Body of pancreas (tissue), 4 donors: ENCODE results near the gene AFDN. TPM values are rescaled to one million over a fixed set of nuclear protein-coding genes. Genes with fewer than 3 reads are reported as not detected.
A peak's percentile ranks its signal among the peaks of the same experiment; 100 is the strongest.

ENCODE experiments used
- ATAC-seq: fragments of 150-250 bp; one replicate; pipeline ENCODE4 v1.9.1; 2016
- DNase-seq, 4 donors: peaks; one replicate each; pipeline ENCODE4 v3.0.0-alpha.2; 2019
- H3K27ac ChIP-seq, 4 donors: fragments of 200-600 bp; sonication (generic); 1 replicate in 3 of 4; 2 replicates in 1 of 4; pipeline versions ENCODE4 v1.5.1 to v1.6.1; 2016 to 2019; ENCODE audit warnings: mild to moderate bottlenecking in 1 of 4, mixed read lengths in 1 of 4, moderate library complexity in 1 of 4
- H3K27me3 ChIP-seq, 2 donors: fragments of 200-600 bp; sonication (generic); one replicate each; pipeline ENCODE4 v1.6.0; 2016; ENCODE audit warnings: mild to moderate bottlenecking in 1 of 2
- H3K36me3 ChIP-seq, 2 donors: fragments of 200-600 bp; sonication (generic); replicated peaks in 1 of 2; 2 replicates each; pipeline ENCODE4 v1.5.1; 2016; ENCODE audit warnings: low read depth in 2 of 2; ENCODE audit not compliant: insufficient read depth in 1 of 2
- H3K4me1 ChIP-seq: fragments of 200-600 bp; sonication (generic); one replicate; pipeline ENCODE4 v1.6.0; 2016
- H3K4me3 ChIP-seq, 2 donors: fragments of 200-600 bp; sonication (generic); 1 replicate in 1 of 2; 2 replicates in 1 of 2; pipeline ENCODE4 v1.5.1; 2016 to 2019
- H3K9me3 ChIP-seq, 3 donors: fragments of 200-600 bp; sonication (generic); 1 replicate in 2 of 3; 2 replicates in 1 of 3; pipeline ENCODE4 v1.5.1; 2016
- CTCF ChIP-seq, 7 experiments: fragments of 450-650 bp in 4 of 7; fragments of 200-600 bp in 3 of 7; sonication (generic) in 3 of 7; IDR thresholded peaks; one replicate each; pipeline ENCODE4 v1.5.1; 2016 to 2019; ENCODE audit warnings: antibody characterized with exemption in 7 of 7
- POLR2A ChIP-seq, 3 donors: fragments of 450-650 bp; IDR thresholded peaks; one replicate each; pipeline ENCODE4 v1.6.1; 2016; ENCODE audit warnings: antibody characterized with exemption in 3 of 3, mild to moderate bottlenecking in 2 of 3
- WGBS, 2 donors: methylation state at CpG; one replicate each; pipeline ENCODE4 v1.1.5; 2017; 5-methylcytosine and 5-hydroxymethylcytosine counted together
- intact Hi-C: fragments of 100-400 bp; cut with DNase I; formaldehyde crosslinking; loops from one replicate; pipeline ENCODE4 v1.15.1; 2023
- total RNA-seq, 2 donors: library from RNA; depleted of rRNA; stranded (reverse); fragments of >200 nt; gene quantifications; one replicate each; pipeline ENCODE4 v1.1.0, GENCODE V29; 2016

AFDN gene
- total RNA-seq, 2 donors from 2014 or later = 160 to 195 TPM

DNA sequence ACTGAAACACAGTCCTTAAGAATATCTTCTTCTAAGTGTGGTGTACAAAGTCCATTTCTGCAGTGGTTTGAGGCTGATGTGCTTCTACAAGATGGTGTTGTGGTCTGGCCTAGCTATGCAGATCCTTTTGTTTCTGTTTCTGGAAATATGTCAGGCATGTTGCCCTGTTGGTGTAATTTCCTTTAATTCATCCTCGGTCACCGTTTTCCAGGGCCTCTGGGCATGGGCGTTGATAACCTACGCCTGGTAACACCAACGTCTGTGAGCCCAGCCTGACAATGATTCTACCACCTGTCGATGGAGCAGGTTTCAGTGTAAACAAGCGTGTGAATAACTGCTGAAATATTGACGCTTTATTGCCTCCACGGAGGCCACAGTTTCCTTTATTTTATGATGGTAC lies 33.3 kb upstream of the AFDN start:
- H3K4me1 ChIP-seq = peaks cover 33% of the 10 kb centered on the region
- intact Hi-C loops = no loop called here
- H3K27ac ChIP-seq = peak overlapping the region in 1 of 4 donors; percentile 75
- no peak for TF ChIP-seq POLR2A (IDR thresholded peaks at IDR 0.05)
- TF ChIP-seq CTCF (IDR thresholded peaks at IDR 0.05) = no peak
- WGBS, 2 donors = 52 to 61% methylated on average over 9 of the region's 9 CpGs
- no peak overlapping the region for H3K4me3 ChIP-seq
- H3K36me3 ChIP-seq = no peaks in the 10 kb centered on the region
- ATAC-seq = no peak
- no peaks in the 10 kb centered on the region for H3K9me3 ChIP-seq
- H3K27me3 ChIP-seq = no peaks in the 10 kb centered on the region
- DNase-seq = no peak

DNA sequence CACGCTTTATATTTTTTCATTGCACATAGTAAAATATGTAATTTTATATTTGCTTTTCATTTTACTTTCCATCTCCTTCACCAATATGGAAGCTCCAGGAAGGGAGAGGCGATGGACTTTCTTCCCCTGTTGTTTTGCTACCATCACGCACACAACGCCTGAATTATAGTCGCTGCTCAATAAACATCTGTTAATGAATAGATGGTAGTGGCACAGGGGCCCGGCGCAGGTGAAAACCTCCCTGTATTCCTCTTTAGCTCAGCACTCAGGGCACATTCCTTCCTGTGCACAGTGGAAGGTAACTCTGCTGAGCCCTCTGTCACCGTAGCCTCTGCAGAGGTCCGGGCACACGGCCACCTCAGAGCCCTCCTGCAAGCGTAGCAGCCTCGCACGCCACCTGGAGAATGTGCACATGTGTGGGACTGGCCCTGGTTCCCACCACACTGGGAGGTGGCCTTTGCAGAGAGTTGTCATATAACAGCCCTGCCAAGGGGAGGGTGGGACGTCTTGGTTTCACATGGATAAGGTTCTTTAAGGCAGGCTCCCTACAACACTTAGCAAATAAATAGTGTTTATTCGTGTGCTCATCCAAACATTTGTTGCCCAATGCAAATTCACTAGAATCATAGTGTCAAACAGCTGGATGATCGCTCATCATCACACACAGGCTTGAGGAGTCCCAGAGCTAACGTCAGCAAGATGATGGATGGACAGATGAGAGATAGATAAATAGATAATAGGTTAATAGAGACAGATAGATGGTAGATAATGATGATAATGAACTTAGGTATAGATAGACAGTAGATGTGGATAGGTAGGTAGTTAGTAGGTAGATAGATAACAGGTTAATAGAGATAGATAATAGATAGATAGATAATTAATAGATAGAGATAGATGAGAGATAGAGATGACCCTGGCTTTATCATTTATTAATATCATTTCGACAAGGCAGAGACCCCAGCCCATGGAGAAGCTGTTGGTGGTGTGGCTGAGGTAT lies 32.3 kb upstream of the AFDN start:
- intact Hi-C loops = no loop called here
- no peaks in the 10 kb centered on the region for H3K27me3 ChIP-seq
- no peak overlapping the region for H3K4me3 ChIP-seq
- TF ChIP-seq CTCF (IDR thresholded peaks at IDR 0.05) = peak in 4 of 7 experiments; percentile 15 to 54 (median 24)
- TF ChIP-seq POLR2A (IDR thresholded peaks at IDR 0.05) = peak in 2 of 3 donors; percentile 13 to 14
- WGBS, 2 donors = 52 to 55% methylated on average over 13 to 18 of the region's 18 CpGs
- peaks cover 31% of the 10 kb centered on the region for H3K4me1 ChIP-seq
- H3K27ac ChIP-seq = no peak overlapping the region
- H3K36me3 ChIP-seq = no peaks in the 10 kb centered on the region
- H3K9me3 ChIP-seq = no peaks in the 10 kb centered on the region
- DNase-seq = peak; percentile 55 to 86 (median 74)
- peak; percentile 63 for ATAC-seq

GRCh38 chr6:167795321-167795811 lies 31.3 kb upstream of the AFDN start:
- no peak for ATAC-seq
- peaks cover 29% of the 10 kb centered on the region for H3K4me1 ChIP-seq
- H3K4me3 ChIP-seq = no peak overlapping the region
- peak overlapping the region in 1 of 4 donors; percentile 5 for H3K27ac ChIP-seq
- no peaks in the 10 kb centered on the region for H3K9me3 ChIP-seq
- intact Hi-C loops = no loop called here
- no peaks in the 10 kb centered on the region for H3K36me3 ChIP-seq
- DNase-seq = no peak
- 70 to 78% methylated on average over 12 to 17 of the region's 17 CpGs for WGBS, 2 donors
- no peaks in the 10 kb centered on the region for H3K27me3 ChIP-seq
- TF ChIP-seq POLR2A (IDR thresholded peaks at IDR 0.05) = no peak
- no peak for TF ChIP-seq CTCF (IDR thresholded peaks at IDR 0.05)

DNA sequence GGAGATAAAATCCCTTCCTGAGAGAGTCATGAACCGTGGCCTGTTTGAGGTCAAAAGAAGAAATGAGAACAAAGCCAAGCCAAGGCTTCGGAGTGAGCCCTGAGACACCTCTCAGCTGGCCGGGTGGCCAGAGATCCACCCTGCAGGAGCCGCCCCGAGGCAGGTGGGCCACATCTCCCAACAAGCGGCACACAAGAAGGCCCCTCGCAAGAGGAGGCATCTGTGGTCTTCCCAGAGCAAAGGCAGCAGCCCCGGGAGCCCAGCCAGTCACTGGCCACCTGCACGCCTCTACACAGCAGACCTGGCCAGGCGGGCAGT lies 30.9 kb upstream of the AFDN start:
- intact Hi-C loops = no loop called here
- 83 to 86% methylated on average over 7 to 10 of the region's 10 CpGs for WGBS, 2 donors
- H3K27me3 ChIP-seq = no peaks in the 10 kb centered on the region
- H3K4me1 ChIP-seq = peaks cover 28% of the 10 kb centered on the region
- H3K9me3 ChIP-seq = no peaks in the 10 kb centered on the region
- no peaks in the 10 kb centered on the region for H3K36me3 ChIP-seq
- no peak for DNase-seq
- no peak overlapping the region for H3K4me3 ChIP-seq
- TF ChIP-seq CTCF (IDR thresholded peaks at IDR 0.05) = no peak
- TF ChIP-seq POLR2A (IDR thresholded peaks at IDR 0.05) = no peak
- peak overlapping the region in 1 of 4 donors; percentile 5 for H3K27ac ChIP-seq
- no peak for ATAC-seq
